ENCODE data around the gene SORCS2. TPM values are rescaled to one million over a fixed set of nuclear protein-coding genes. Genes with fewer than 3 reads are reported as not detected.

SORCS2 gene
- polyA plus RNA-seq, 1 donor from 2014 or later, result 1.0 TPM

DNA sequence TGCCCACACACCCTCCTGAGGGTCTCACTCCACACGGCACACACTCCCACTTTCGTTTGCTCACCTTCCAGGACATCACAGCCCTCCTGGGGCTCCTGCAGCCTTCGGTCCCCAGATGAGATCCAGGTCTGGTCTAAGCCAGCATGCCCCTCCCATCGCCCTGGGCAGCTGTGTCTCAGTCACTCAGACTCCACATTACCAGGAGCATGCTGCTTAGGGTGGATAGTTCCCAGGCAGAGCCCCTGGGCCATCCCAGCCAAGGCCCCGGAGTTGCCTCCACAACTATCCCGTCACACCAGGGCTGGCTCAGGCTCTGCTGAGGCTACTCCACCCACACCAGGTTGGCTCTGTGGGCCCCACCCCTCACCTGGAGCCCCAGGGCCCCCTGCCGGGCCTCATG is 292.8 kb downstream of the SORCS2 start:
- Histone ChIP-seq H3K36me3 (ENCODE audit: insufficient read depth, low read length) (no peaks in the 10 kb centered on the region), H3K4me2 (ENCODE audit: low read length) (no peak overlapping the region), H2AFZ (ENCODE audit: low read depth, low read length) (no peak overlapping the region), H3K4me3 (ENCODE audit: low read length) (no peak overlapping the region), H4K20me1 (ENCODE audit: insufficient read depth) (no peaks in the 10 kb centered on the region), H3K27ac (ENCODE audit: low read length) (no peak overlapping the region), H3F3A (ENCODE audit: insufficient read depth, low read length, poor library complexity, severe bottlenecking) (no peaks in the 10 kb centered on the region), H3K9me3 (ENCODE audit: low read length) (no peaks in the 10 kb centered on the region), H3K9ac (ENCODE audit: low read length) (no peak overlapping the region), H3K27me3 (ENCODE audit: insufficient read depth, low read depth, low read length) (no peaks in the 10 kb centered on the region), H3K79me2 (replicated peaks; ENCODE audit: insufficient read depth, low read length) (no peaks in the 10 kb centered on the region), H3K9me2 (ENCODE audit: insufficient read depth, low read length) (no peaks in the 10 kb centered on the region)
- TF ChIP-seq, protein P1, sequence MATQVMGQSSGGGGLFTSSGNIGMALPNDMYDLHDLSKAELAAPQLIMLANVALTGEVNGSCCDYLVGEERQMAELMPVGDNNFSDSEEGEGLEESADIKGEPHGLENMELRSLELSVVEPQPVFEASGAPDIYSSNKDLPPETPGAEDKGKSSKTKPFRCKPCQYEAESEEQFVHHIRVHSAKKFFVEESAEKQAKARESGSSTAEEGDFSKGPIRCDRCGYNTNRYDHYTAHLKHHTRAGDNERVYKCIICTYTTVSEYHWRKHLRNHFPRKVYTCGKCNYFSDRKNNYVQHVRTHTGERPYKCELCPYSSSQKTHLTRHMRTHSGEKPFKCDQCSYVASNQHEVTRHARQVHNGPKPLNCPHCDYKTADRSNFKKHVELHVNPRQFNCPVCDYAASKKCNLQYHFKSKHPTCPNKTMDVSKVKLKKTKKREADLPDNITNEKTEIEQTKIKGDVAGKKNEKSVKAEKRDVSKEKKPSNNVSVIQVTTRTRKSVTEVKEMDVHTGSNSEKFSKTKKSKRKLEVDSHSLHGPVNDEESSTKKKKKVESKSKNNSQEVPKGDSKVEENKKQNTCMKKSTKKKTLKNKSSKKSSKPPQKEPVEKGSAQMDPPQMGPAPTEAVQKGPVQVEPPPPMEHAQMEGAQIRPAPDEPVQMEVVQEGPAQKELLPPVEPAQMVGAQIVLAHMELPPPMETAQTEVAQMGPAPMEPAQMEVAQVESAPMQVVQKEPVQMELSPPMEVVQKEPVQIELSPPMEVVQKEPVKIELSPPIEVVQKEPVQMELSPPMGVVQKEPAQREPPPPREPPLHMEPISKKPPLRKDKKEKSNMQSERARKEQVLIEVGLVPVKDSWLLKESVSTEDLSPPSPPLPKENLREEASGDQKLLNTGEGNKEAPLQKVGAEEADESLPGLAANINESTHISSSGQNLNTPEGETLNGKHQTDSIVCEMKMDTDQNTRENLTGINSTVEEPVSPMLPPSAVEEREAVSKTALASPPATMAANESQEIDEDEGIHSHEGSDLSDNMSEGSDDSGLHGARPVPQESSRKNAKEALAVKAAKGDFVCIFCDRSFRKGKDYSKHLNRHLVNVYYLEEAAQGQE (IDR thresholded peaks at IDR 0.05; ENCODE audit: borderline replicate concordance), result no peak
- TF ChIP-seq POLR2AphosphoS5 (IDR thresholded peaks at IDR 0.05), result no peak
- TF ChIP-seq RAD21 (conservative IDR thresholded peaks at IDR 0.05), result no peak
- no peak for TF ChIP-seq TAF1 (IDR thresholded peaks at IDR 0.05; ENCODE audit: low read depth)
- TF ChIP-seq, protein P2, sequence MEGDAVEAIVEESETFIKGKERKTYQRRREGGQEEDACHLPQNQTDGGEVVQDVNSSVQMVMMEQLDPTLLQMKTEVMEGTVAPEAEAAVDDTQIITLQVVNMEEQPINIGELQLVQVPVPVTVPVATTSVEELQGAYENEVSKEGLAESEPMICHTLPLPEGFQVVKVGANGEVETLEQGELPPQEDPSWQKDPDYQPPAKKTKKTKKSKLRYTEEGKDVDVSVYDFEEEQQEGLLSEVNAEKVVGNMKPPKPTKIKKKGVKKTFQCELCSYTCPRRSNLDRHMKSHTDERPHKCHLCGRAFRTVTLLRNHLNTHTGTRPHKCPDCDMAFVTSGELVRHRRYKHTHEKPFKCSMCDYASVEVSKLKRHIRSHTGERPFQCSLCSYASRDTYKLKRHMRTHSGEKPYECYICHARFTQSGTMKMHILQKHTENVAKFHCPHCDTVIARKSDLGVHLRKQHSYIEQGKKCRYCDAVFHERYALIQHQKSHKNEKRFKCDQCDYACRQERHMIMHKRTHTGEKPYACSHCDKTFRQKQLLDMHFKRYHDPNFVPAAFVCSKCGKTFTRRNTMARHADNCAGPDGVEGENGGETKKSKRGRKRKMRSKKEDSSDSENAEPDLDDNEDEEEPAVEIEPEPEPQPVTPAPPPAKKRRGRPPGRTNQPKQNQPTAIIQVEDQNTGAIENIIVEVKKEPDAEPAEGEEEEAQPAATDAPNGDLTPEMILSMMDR (IDR thresholded peaks at IDR 0.05; ENCODE audit: poor library complexity, severe bottlenecking), result no peak
- no peak for TF ChIP-seq SMC3 (conservative IDR thresholded peaks at IDR 0.05; ENCODE audit: poor library complexity)
- no peak for TF ChIP-seq MXI1 (conservative IDR thresholded peaks at IDR 0.05; ENCODE audit: poor library complexity, severe bottlenecking)
- no peak for TF ChIP-seq EZH2 (IDR thresholded peaks at IDR 0.05; ENCODE audit: borderline replicate concordance, insufficient read depth, low read length, poor library complexity, severe bottlenecking)
- TF ChIP-seq EP300 (conservative IDR thresholded peaks at IDR 0.05; ENCODE audit: poor library complexity, severe bottlenecking), result no peak

DNA sequence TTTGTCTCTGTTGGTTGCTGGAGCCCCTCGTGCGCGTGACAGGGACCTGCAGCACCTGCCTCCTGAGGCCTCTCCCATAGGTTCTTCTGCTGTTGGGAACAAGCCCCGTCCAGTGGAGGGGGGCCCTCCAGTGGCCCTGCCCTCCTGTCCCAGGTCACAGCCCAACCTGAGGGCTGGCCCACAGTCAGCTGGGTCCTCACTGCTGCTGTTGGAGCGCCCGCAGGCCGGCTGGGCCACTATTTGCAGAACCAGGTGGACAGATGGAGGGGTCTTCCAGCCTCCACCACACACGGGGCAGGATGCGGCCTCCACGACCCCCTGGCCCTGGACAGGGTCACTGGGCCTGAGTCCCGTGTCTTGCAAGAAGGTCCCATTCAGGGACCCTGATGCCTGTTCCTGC is 293.8 kb downstream of the SORCS2 start:
- H3K4me2 ChIP-seq (ENCODE audit: low read length), result no peak overlapping the region
- no peaks in the 10 kb centered on the region for H3F3A ChIP-seq (ENCODE audit: insufficient read depth, low read length, poor library complexity, severe bottlenecking)
- no peak overlapping the region for H3K4me3 ChIP-seq (ENCODE audit: low read length)
- H3K79me2 ChIP-seq (replicated peaks; ENCODE audit: insufficient read depth, low read length), result no peaks in the 10 kb centered on the region
- H3K9me3 ChIP-seq (ENCODE audit: low read length), result no peaks in the 10 kb centered on the region
- no peaks in the 10 kb centered on the region for H3K9me2 ChIP-seq (ENCODE audit: insufficient read depth, low read length)
- H3K27ac ChIP-seq (ENCODE audit: low read length), result no peak overlapping the region
- H4K20me1 ChIP-seq (ENCODE audit: insufficient read depth), result no peaks in the 10 kb centered on the region
- H3K9ac ChIP-seq (ENCODE audit: low read length), result no peak overlapping the region
- H3K36me3 ChIP-seq (ENCODE audit: insufficient read depth, low read length), result no peaks in the 10 kb centered on the region
- H2AFZ ChIP-seq (ENCODE audit: low read depth, low read length), result no peak overlapping the region
- TF ChIP-seq RAD21 (conservative IDR thresholded peaks at IDR 0.05) (no peak), SMC3 (conservative IDR thresholded peaks at IDR 0.05; ENCODE audit: poor library complexity) (no peak), EZH2 (IDR thresholded peaks at IDR 0.05; ENCODE audit: borderline replicate concordance, insufficient read depth, low read length, poor library complexity, severe bottlenecking) (no peak), MXI1 (conservative IDR thresholded peaks at IDR 0.05; ENCODE audit: poor library complexity, severe bottlenecking) (no peak), POLR2AphosphoS5 (IDR thresholded peaks at IDR 0.05) (no peak), EP300 (conservative IDR thresholded peaks at IDR 0.05; ENCODE audit: poor library complexity, severe bottlenecking) (no peak), TAF1 (IDR thresholded peaks at IDR 0.05; ENCODE audit: low read depth) (no peak)
- TF ChIP-seq, protein P2 (IDR thresholded peaks at IDR 0.05; ENCODE audit: poor library complexity, severe bottlenecking), result no peak
- TF ChIP-seq, protein P1 (IDR thresholded peaks at IDR 0.05; ENCODE audit: borderline replicate concordance), result no peak
- H3K27me3 ChIP-seq (ENCODE audit: insufficient read depth, low read depth, low read length), result no peaks in the 10 kb centered on the region

Measured in neural cell (in vitro differentiated cells).